CD4-positive, alpha-beta T cell treated with Interleukin-2 at 100 ng/mL for 4 hours (primary cell): ENCODE measurements around the gene RASGRF2.

Experiments used
- DNase-seq: peaks from one replicate; pipeline ENCODE4 v3.0.0-alpha.2; 2020; ENCODE audit warnings: low spot score

RASGRF2 gene

GRCh38 chr5:80982093-80982492 is 21.9 kb downstream of the RASGRF2 start:
- no peak for DNase-seq

- peak; percentile 22 for DNase-seq
Measured at GRCh38 chr5:80985600-80986228, 25.6 kb downstream of the RASGRF2 start.

DNA sequence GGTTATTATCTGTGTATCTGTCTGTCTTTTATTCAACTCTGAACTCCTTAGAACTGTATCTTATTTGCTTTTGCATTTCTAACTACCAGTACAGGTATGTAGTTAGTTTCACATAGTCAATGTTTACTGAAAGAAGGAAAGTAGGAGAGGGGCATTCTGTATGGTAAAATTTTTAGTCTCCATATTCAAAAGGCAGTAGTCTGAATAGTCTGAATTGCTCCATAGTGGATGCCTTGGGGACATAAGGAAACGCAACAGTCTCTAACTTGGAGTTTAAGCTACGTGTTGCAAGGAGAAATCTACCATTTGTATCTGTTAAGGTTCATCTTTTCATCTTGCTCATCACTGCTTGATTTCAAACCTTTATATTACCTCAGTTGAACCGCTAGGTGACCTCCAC is 26.2 kb downstream of the RASGRF2 start:
- no peak for DNase-seq

GRCh38 chr5:80987078-80987766 is 27.1 kb downstream of the RASGRF2 start:
- no peak for DNase-seq

GRCh38 chr5:80988419-80988935 is 28.3 kb downstream of the RASGRF2 start:
- no peak for DNase-seq

DNA sequence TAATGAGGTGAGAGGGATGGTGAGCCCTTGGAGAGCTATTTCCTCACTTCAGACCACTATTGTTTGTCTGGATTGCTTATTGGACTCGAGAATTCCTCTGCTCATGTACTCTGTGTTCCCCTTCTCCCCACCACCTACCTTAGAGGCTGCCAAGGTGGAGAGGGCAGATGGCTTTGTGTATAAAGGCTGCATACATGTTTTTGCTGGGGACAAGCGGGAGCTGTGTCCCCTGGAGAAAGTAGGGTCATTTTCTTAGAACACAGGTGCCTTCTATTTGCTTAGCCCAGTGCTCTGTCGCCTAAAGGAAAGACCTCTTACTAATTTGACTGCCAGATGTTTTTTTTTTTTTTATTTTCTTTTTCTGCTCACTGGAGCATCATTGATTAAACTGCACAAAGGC is 29.7 kb downstream of the RASGRF2 start:
- DNase-seq: no peak

- no peak for DNase-seq
Measured at GRCh38 chr5:80990527-80990926, 30.4 kb downstream of the RASGRF2 start.

DNA sequence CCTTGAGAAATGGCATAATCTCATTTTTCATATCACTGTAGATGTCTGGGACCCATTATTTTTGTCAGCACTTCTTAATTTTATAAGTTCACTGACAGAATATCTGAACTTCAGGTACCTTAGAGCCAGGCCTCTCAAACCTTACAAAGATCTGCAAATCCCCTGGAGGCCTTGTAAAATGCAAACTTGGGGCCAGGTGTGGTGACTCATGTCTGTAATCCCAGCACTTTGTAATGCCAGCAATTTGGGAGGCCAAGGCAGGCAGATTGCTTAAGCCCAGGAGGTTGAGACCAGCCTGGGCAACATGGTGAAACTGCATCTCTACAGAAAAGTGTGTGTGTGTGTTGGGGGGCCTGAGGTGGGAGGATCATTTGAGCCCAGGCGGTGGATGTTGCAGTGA is 30.8 kb downstream of the RASGRF2 start:
- no peak for DNase-seq

GRCh38 chr5:80995908-80996307 is 35.7 kb downstream of the RASGRF2 start:
- DNase-seq: no peak

- DNase-seq: no peak
Measured at GRCh38 chr5:80998590-80998979, 38.4 kb downstream of the RASGRF2 start.

DNA sequence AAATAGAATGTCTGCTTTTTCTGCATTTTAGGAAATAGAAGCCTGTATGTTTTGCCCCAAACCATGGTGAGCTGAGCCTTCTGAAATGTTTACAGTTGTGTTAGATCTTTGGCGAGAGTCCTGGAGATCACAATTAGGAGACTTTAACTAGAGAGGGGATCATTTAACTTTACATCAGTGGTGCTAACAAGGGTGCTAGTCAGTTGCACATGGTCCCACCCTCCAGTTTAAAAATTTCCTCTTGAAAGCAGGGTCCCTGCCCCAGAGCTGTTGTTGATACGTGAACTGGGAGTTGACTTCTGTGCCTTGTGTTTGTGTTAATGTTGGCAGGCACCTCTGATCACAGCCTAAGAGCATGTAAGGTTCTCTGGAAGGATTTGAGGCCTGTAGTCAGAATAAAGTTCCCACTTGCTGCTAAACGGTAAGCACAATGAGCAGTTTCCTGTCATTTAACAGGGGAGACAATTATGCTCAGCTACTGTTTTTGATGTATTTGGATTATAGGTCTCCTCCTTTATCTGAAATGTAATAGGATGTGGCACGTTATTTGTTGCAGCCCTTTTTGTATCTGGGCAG is 43.7 kb downstream of the RASGRF2 start:
- DNase-seq: no peak

DNA sequence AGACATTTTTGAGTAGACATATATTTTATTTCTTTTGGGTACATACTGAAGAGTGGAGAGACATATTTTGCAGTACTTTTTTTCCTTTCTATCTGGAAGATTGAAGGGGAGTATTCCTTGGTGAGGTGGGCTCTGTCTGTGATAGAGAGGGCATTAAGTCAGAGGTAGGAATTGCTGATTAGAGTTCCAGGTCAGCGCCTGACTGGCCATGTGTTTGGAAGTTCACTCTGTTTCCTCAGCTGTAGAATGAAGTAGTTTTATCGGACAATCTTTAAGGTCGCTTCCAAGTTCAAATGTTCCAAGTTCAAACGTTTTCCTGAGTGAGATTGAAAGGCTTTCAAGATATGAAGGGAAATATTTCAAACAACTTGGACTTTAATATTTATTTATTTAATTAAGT is 45.5 kb downstream of the RASGRF2 start:
- DNase-seq: no peak

DNA sequence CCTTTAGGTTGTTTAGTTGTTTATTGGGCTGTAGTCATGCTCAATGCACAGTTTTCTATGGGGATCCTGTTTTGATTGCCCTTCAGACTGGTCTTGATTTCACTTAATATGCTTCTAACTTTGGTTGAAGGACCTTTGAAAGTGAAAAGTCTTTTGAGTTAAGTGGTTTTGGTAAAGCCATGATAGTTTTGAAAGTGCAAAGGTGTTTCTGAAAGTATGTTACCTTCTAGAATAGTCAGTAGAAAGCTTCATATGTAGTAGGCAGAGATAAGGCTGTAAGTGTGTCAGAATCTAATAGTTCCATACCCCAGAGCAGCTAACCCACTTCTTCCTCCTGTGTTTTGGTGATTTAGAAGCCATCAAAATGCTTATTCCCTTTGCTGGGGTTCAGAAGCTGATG is 46.1 kb downstream of the RASGRF2 start:
- DNase-seq: no peak

GRCh38 chr5:81006947-81007636 is 46.9 kb downstream of the RASGRF2 start:
- DNase-seq: peak; percentile 80

DNA sequence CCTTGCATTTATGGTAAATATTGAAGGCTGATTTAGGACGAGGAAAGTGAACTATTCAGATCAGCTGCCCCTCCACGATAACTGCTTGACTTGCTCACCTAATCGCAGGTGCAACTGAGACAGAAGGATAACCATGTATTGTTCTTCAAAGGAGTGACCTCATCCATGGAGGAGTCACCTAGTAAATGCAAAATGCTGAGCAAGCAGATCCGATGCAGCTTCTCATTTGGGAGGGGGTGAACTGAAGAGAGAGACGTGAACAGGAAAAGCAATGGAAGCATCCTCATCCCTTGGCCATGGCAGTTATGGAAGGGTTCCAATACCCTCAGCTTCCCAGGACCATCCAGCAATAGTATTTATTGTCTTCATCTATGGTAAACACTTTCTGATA is 47.5 kb downstream of the RASGRF2 start:
- peak; percentile 54 for DNase-seq

DNA sequence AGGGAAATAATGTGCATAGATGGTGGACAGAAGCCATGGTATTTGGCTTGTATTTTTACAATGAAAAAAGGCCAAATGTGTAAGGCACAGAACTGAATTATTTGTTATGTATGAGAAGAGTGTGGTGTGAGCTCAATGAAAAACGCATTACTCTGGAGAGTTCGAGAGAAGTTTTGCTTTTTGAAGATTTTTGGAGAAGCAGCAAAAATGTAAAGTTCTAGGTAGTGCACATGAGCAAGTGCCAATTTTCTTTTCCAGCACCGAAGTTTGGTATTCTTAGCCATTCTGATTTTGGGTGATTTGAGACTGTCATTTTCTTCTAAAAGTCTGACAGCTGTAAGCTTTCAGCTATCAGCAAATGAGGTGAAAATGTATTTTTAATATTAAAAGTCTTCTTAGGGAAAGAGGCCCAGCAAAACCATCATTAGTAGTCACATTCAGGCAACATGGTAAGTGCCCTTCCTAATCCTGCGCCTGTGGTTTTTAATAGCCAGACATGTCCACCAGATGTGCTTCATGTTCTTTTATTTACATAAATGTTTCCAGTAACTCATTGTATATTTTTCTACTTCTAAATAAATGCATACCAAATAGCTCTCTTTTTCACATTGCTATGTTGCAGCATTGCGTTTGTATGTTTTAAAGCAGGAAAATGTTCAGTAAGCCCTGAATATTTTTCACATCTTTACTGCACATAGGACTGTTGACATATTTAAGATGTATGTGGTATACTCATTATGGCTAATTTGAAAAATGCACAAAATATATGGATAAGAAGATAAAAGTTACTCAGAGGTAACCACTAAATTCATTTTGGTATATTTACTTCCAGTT is 50.4 kb downstream of the RASGRF2 start:
- DNase-seq: no peak

- no peak for DNase-seq
Measured at GRCh38 chr5:81014348-81014747, 54.2 kb downstream of the RASGRF2 start.

DNA sequence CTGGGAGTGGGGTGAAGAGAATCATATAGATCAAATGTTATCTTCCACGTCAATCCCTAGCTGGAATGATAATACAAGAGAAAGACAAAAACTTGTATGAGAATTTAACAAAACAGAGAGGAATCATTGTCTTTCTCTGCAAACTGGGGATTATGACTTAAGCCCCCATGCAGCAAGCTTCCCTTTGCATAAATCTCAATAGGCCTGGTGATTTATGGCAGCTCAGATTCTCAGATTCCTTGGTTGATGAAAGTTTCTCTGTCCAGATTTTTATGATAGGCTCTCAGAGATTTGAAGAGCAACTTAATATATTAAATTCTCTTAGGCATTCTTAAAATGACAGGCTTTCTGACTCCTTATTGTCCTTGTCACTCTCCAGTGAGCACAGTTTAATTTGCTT is 56.0 kb downstream of the RASGRF2 start:
- no peak for DNase-seq

- no peak for DNase-seq
Measured at GRCh38 chr5:81017320-81017719, 57.2 kb downstream of the RASGRF2 start.

DNA sequence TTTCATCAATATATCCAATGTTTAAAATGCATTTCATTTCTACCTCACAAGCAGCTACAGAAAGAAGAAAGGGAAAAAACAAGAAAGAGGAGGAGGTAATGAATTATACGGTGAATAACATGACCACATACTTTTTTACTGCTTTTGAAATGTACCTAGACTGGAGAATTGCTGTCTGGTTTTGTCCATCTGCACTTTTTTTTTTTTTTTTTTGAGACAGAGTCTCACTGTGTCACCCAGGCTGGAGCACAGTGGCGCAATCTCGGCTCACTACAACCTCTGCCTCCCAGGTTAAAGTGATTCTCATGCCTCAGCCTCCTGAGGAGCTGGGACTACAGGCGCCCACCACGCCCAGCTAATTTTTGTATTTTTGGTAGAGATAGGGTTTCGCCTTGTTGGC is 58.4 kb downstream of the RASGRF2 start:
- DNase-seq: peak; percentile 22

- DNase-seq: no peak
Measured at GRCh38 chr5:81019748-81020147, 59.6 kb downstream of the RASGRF2 start.
